OCI-LY7 (cell line): Measurements from ENCODE around the gene ZNF554.

Experiments
- EZH2phosphoT487 ChIP-seq: fragments of 200-600 bp; sonication (generic); IDR thresholded peaks from 2 replicates; pipeline ENCODE4 v1.6.1; 2018; ENCODE audit warnings: low read depth, borderline replicate concordance, mild to moderate bottlenecking, mixed run types, antibody characterized with exemption, low read length, moderate library complexity, mixed read lengths
- TF ChIP-seq, protein P1 (sequence below): fragments of 200-600 bp; sonication (generic); conservative IDR thresholded peaks from 2 replicates; pipeline ENCODE4 v1.5.1; 2014; ENCODE audit warnings: mild to moderate bottlenecking, antibody characterized with exemption, low read length, moderate library complexity, mixed read lengths

DNA sequence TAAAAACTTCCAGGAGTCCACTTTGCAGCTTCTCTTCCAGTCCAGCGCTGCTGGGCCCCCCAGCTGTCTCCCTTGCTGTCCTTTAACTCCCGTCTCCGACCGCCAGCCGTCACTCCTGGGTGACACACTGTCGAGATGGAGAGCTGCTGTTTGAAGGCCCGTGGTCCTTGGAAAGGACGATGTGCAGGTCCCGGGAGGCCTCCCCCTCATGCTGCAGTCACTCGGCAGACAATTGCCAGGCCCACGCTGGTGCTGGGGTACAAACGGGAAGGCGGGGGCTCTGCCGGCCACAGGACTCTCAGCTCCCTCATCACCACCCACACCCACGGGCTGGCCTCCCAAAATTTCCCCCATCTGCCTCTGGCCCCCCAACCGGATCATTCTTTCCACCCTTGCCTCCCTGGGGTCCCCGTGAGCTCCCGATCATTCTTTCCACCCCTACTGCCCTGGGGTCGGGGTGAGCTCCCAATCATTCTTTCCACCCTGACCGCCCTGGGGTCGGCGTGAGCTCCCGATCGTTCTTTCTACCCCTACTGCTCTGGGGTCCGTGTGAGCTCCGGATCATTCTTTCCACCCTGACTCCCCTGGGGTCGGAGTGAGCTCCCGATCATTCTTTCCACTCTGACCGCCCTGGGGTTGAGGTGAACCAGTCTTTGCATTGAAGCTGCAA, 16.0 kb upstream of the ZNF554 start:
- TF ChIP-seq, protein P1, sequence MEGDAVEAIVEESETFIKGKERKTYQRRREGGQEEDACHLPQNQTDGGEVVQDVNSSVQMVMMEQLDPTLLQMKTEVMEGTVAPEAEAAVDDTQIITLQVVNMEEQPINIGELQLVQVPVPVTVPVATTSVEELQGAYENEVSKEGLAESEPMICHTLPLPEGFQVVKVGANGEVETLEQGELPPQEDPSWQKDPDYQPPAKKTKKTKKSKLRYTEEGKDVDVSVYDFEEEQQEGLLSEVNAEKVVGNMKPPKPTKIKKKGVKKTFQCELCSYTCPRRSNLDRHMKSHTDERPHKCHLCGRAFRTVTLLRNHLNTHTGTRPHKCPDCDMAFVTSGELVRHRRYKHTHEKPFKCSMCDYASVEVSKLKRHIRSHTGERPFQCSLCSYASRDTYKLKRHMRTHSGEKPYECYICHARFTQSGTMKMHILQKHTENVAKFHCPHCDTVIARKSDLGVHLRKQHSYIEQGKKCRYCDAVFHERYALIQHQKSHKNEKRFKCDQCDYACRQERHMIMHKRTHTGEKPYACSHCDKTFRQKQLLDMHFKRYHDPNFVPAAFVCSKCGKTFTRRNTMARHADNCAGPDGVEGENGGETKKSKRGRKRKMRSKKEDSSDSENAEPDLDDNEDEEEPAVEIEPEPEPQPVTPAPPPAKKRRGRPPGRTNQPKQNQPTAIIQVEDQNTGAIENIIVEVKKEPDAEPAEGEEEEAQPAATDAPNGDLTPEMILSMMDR = no peak
- TF ChIP-seq EZH2phosphoT487 = no peak
